ENCODE results near the gene MTRF1. TPM values are rescaled to one million over a fixed set of nuclear protein-coding genes. Genes with fewer than 3 reads are reported as not detected.

The MTRF1 gene
- total RNA-seq, 4 donors from 2014 or later, result 7.0 to 12.9 (median 7.6) TPM

GRCh38 chr13:41206467-41206866 is 56.9 kb downstream of the MTRF1 start:
- Histone ChIP-seq H3K27me3 (no peaks in the 10 kb centered on the region), H3K36me3 (no peaks in the 10 kb centered on the region), H3K4me1 (no peaks in the 10 kb centered on the region), H3K4me3 (no peak overlapping the region), H3K9me3 (peaks cover 4% of the 10 kb centered on the region), H3K27ac (no peak overlapping the region)
- DNase-seq (ENCODE audit: low spot score in 2 of 2), result no peak
- TF ChIP-seq EP300 (IDR thresholded peaks at IDR 0.05) (no peak), CTCF (IDR thresholded peaks at IDR 0.05) (no peak), POLR2AphosphoS5 (IDR thresholded peaks at IDR 0.05) (no peak), POLR2A (IDR thresholded peaks at IDR 0.05) (no peak)

GRCh38 chr13:41203810-41204209 is 59.6 kb downstream of the MTRF1 start:
- no peak overlapping the region for H3K4me3 ChIP-seq
- 92% methylated on average over 6 of the region's 6 CpGs for WGBS
- no peaks in the 10 kb centered on the region for H3K4me1 ChIP-seq
- H3K9me3 ChIP-seq, result peaks cover 4% of the 10 kb centered on the region
- H3K27me3 ChIP-seq, result no peaks in the 10 kb centered on the region
- TF ChIP-seq POLR2AphosphoS5 (IDR thresholded peaks at IDR 0.05), result no peak
- TF ChIP-seq CTCF (IDR thresholded peaks at IDR 0.05), result no peak
- TF ChIP-seq POLR2A (IDR thresholded peaks at IDR 0.05), result no peak
- no peak for TF ChIP-seq EP300 (IDR thresholded peaks at IDR 0.05)
- no peak for DNase-seq (ENCODE audit: low spot score in 2 of 2)
- no peak overlapping the region for H3K27ac ChIP-seq
- H3K36me3 ChIP-seq, result no peaks in the 10 kb centered on the region

- no peak overlapping the region for H3K4me3 ChIP-seq
- H3K36me3 ChIP-seq, result no peaks in the 10 kb centered on the region
- TF ChIP-seq POLR2A (IDR thresholded peaks at IDR 0.05), result no peak
- TF ChIP-seq POLR2AphosphoS5 (IDR thresholded peaks at IDR 0.05), result no peak
- TF ChIP-seq EP300 (IDR thresholded peaks at IDR 0.05), result no peak
- no peak for TF ChIP-seq CTCF (IDR thresholded peaks at IDR 0.05)
- no peaks in the 10 kb centered on the region for H3K4me1 ChIP-seq
- H3K27me3 ChIP-seq, result no peaks in the 10 kb centered on the region
- H3K9me3 ChIP-seq, result no peaks in the 10 kb centered on the region
- WGBS, result 67% methylated on average over 4 of the region's 4 CpGs
- no peak for DNase-seq (ENCODE audit: low spot score in 2 of 2)
- H3K27ac ChIP-seq, result no peak overlapping the region
These were observed 63.2 kb downstream of the MTRF1 start for GRCh38 chr13:41200126-41200525.

- no peaks in the 10 kb centered on the region for H3K9me3 ChIP-seq
- H3K27ac ChIP-seq, result no peak overlapping the region
- 76% methylated on average over 2 of the region's 2 CpGs for WGBS
- H3K4me3 ChIP-seq, result no peak overlapping the region
- TF ChIP-seq EP300 (IDR thresholded peaks at IDR 0.05) (no peak), POLR2A (IDR thresholded peaks at IDR 0.05) (no peak), POLR2AphosphoS5 (IDR thresholded peaks at IDR 0.05) (no peak), CTCF (IDR thresholded peaks at IDR 0.05) (no peak)
- H3K4me1 ChIP-seq, result peaks cover 3% of the 10 kb centered on the region
- DNase-seq (ENCODE audit: low spot score in 2 of 2), result no peak
- no peaks in the 10 kb centered on the region for H3K36me3 ChIP-seq
- no peaks in the 10 kb centered on the region for H3K27me3 ChIP-seq
These were observed 63.9 kb downstream of the MTRF1 start for GRCh38 chr13:41199526-41199925.

- 80% methylated on average over 5 of the region's 5 CpGs for WGBS
- DNase-seq (ENCODE audit: low spot score in 2 of 2), result no peak
- no peak overlapping the region for H3K4me3 ChIP-seq
- H3K4me1 ChIP-seq, result peaks cover 4% of the 10 kb centered on the region
- no peaks in the 10 kb centered on the region for H3K27me3 ChIP-seq
- no peaks in the 10 kb centered on the region for H3K36me3 ChIP-seq
- H3K9me3 ChIP-seq, result no peaks in the 10 kb centered on the region
- H3K27ac ChIP-seq, result no peak overlapping the region
- TF ChIP-seq POLR2A (IDR thresholded peaks at IDR 0.05) (no peak), CTCF (IDR thresholded peaks at IDR 0.05) (no peak), EP300 (IDR thresholded peaks at IDR 0.05) (no peak), POLR2AphosphoS5 (IDR thresholded peaks at IDR 0.05) (no peak)
These were observed 64.3 kb downstream of the MTRF1 start for GRCh38 chr13:41199079-41199478.

Measured in suprapubic skin (tissue), 4 donors.